NCI-H146 (cell line): Measurements from ENCODE around the gene EYS.

Experiments
- DNase-seq: peaks from one replicate; lab custom pipeline; 2025; lab: John Stamatoyannopoulos, UW

Gene EYS

GRCh38 chr6:64238071-64238470 lies 1469.0 kb downstream of the EYS start:
- no peak for DNase-seq

- DNase-seq: no peak
Observed at GRCh38 chr6:64233746-64234145, 1473.3 kb downstream of the EYS start.

GRCh38 chr6:64231928-64232327 lies 1475.1 kb downstream of the EYS start:
- DNase-seq: no peak

GRCh38 chr6:64230530-64230929 lies 1476.5 kb downstream of the EYS start:
- DNase-seq: no peak

GRCh38 chr6:64227863-64228262 lies 1479.2 kb downstream of the EYS start:
- DNase-seq: no peak

- DNase-seq: no peak
Observed at GRCh38 chr6:64225503-64225902, 1481.5 kb downstream of the EYS start.

- DNase-seq: no peak
Observed at GRCh38 chr6:64224819-64225218, 1482.2 kb downstream of the EYS start.

GRCh38 chr6:64221776-64222175 lies 1485.2 kb downstream of the EYS start:
- DNase-seq: no peak

GRCh38 chr6:64220801-64221200 lies 1486.2 kb downstream of the EYS start:
- DNase-seq: no peak

- DNase-seq: no peak
Observed at GRCh38 chr6:64217721-64218620, 1489.1 kb downstream of the EYS start.

- no peak for DNase-seq
Observed at GRCh38 chr6:64214373-64214772, 1492.7 kb downstream of the EYS start.

- no peak for DNase-seq
Observed at GRCh38 chr6:64213697-64214096, 1493.3 kb downstream of the EYS start.

- DNase-seq: no peak
Observed at GRCh38 chr6:64197246-64197645, 1509.8 kb downstream of the EYS start.

GRCh38 chr6:64186592-64186991 lies 1520.4 kb downstream of the EYS start:
- DNase-seq: no peak

- no peak for DNase-seq
Observed at GRCh38 chr6:64185621-64186020, 1521.4 kb downstream of the EYS start.

GRCh38 chr6:64175296-64175695 lies 1531.7 kb downstream of the EYS start:
- no peak for DNase-seq

- DNase-seq: no peak
Observed at GRCh38 chr6:64170316-64170715, 1536.7 kb downstream of the EYS start.

- no peak for DNase-seq
Observed at GRCh38 chr6:64160486-64160885, 1546.5 kb downstream of the EYS start.

- DNase-seq: no peak
Observed at GRCh38 chr6:64155063-64155462, 1552.0 kb downstream of the EYS start.

GRCh38 chr6:64146876-64147275 lies 1560.2 kb downstream of the EYS start:
- no peak for DNase-seq

- no peak for DNase-seq
Observed at GRCh38 chr6:64146094-64146493, 1560.9 kb downstream of the EYS start.

- DNase-seq: no peak
Observed at GRCh38 chr6:64145658-64146057, 1561.4 kb downstream of the EYS start.

- no peak for DNase-seq
Observed at GRCh38 chr6:64143101-64143500, 1563.9 kb downstream of the EYS start.

GRCh38 chr6:64141680-64142079 lies 1565.3 kb downstream of the EYS start:
- no peak for DNase-seq
